ENCODE data around the gene DIAPH2.

The DIAPH2 gene

GRCh38 chrX:97158269-97158668, 473.6 kb downstream of the DIAPH2 start:
- DNase-seq (ENCODE audit: low read depth): no peak
- H3K4me3 ChIP-seq (replicated peaks; ENCODE audit: low read depth, low read length): no peak overlapping the region
- no peak for TF ChIP-seq CTCF (IDR thresholded peaks at IDR 0.05; ENCODE audit: low read length, missing control alignments)

GRCh38 chrX:97159916-97160800, 475.5 kb downstream of the DIAPH2 start:
- TF ChIP-seq CTCF (IDR thresholded peaks at IDR 0.05; ENCODE audit: low read length, missing control alignments): no peak
- no peak for DNase-seq (ENCODE audit: low read depth)
- no peak overlapping the region for H3K4me3 ChIP-seq (replicated peaks; ENCODE audit: low read depth, low read length)

- H3K4me3 ChIP-seq (replicated peaks; ENCODE audit: low read depth, low read length): no peak overlapping the region
- DNase-seq (ENCODE audit: low read depth): no peak
- TF ChIP-seq CTCF (IDR thresholded peaks at IDR 0.05; ENCODE audit: low read length, missing control alignments): no peak
Measured at GRCh38 chrX:97167333-97167732, 482.7 kb downstream of the DIAPH2 start.

GRCh38 chrX:97168646-97169045, 484.0 kb downstream of the DIAPH2 start:
- DNase-seq (ENCODE audit: low read depth): no peak
- TF ChIP-seq CTCF (IDR thresholded peaks at IDR 0.05; ENCODE audit: low read length, missing control alignments): no peak
- no peak overlapping the region for H3K4me3 ChIP-seq (replicated peaks; ENCODE audit: low read depth, low read length)

GRCh38 chrX:97175147-97175546, 490.5 kb downstream of the DIAPH2 start:
- H3K4me3 ChIP-seq (replicated peaks; ENCODE audit: low read depth, low read length): no peak overlapping the region
- no peak for TF ChIP-seq CTCF (IDR thresholded peaks at IDR 0.05; ENCODE audit: low read length, missing control alignments)
- no peak for DNase-seq (ENCODE audit: low read depth)

GRCh38 chrX:97189668-97190067, 505.0 kb downstream of the DIAPH2 start:
- no peak for TF ChIP-seq CTCF (IDR thresholded peaks at IDR 0.05; ENCODE audit: low read length, missing control alignments)
- no peak overlapping the region for H3K4me3 ChIP-seq (replicated peaks; ENCODE audit: low read depth, low read length)
- no peak for DNase-seq (ENCODE audit: low read depth)

GRCh38 chrX:97199501-97199900, 514.9 kb downstream of the DIAPH2 start:
- no peak overlapping the region for H3K4me3 ChIP-seq (replicated peaks; ENCODE audit: low read depth, low read length)
- DNase-seq (ENCODE audit: low read depth): peak; percentile 23
- TF ChIP-seq CTCF (IDR thresholded peaks at IDR 0.05; ENCODE audit: low read length, missing control alignments): no peak

All from fibroblast of pulmonary artery (primary cell).